Measurements from ENCODE around the gene MOGAT3. TPM values are rescaled to one million over a fixed set of nuclear protein-coding genes. Genes with fewer than 3 reads are reported as not detected.
A peak's percentile ranks its signal among the peaks of the same experiment; 100 is the strongest.

The MOGAT3 gene
- total and polyA plus RNA-seq, 9 of the 15 experiments (the other 6 are each of a cell fraction or from before 2014, with no cell fraction given) = 0.07 to 0.17 (median 0.13) TPM; not detected in 6

DNA sequence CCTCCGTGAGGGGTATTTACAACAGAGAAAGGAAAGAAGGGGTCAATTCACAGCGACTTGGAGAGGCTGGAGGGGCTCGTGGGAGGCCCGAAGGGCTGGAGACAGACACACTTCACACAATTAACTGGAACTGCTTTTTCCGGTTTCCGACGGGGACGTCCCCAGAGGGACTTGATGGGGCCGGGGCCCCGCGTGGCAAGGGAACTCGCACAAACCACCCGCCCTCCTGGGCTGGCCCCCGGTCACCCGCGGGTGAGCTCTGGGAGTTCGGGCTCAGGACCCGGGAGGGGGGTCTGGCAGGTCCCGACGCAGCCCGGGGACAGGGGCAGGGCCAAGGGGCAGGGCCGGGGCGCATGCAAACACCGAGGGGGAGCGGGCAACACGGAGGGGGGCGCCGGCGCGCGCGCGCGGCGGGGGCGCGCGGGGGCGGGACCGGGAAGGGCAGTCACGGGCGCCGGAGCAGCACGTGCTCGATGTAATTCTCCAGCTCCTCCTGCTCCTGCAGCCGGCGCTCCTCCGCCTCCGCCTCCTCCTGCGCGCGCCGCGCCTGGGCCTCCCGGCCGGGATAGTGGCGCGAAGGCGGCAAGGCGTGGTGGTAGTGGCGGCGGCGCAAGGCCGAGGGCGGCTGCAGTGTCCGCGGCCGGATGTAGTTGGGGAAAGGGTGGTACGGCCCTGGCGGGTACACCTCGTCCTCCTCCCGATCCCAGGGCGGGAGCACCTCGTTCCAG, 38.1 kb downstream of the MOGAT3 start (continued):
- TF ChIP-seq GABPB1 (CRISPR knock-in tag; IDR thresholded peaks at IDR 0.05) (peak; percentile 46), ZNF778 (CRISPR knock-in tag; IDR thresholded peaks at IDR 0.05) (no peak), RBM39 (optimal IDR thresholded peaks at IDR 0.05; ENCODE audit: low read depth, low read length) (no peak), BRD4 (IDR thresholded peaks at IDR 0.05) (no peak), CTBP1 (IDR thresholded peaks at IDR 0.05; ENCODE audit: borderline replicate concordance) (no peak; the same call in 1 of the 2 replicates), TGIF2 (CRISPR knock-in tag; IDR thresholded peaks at IDR 0.05) (no peak), MAZ (CRISPR knock-in tag; conservative IDR thresholded peaks at IDR 0.05 in 1 of 2, IDR thresholded peaks at IDR 0.05 in 1 of 2) (peak in 1 of 2 experiments; percentile 48; a peak in 1 of 4 replicates), PHF21A (IDR thresholded peaks at IDR 0.05; ENCODE audit: borderline replicate concordance, low read depth) (no peak), MITF (IDR thresholded peaks at IDR 0.05) (peak; percentile 60; the same call in 1 of the 2 replicates), LARP7 (IDR thresholded peaks at IDR 0.05) (no peak), KDM5B (IDR thresholded peaks at IDR 0.05; ENCODE audit: insufficient replicate concordance, low read depth, low read length) (peak; percentile 40), ZNF263 (CRISPR knock-in tag; IDR thresholded peaks at IDR 0.05; ENCODE audit: borderline replicate concordance) (peak; percentile 92), KAT8 (IDR thresholded peaks at IDR 0.05; ENCODE audit: low read depth) (no peak), OTX1 (CRISPR knock-in tag; IDR thresholded peaks at IDR 0.05) (no peak), TBP (optimal IDR thresholded peaks at IDR 0.05; ENCODE audit: low read depth, low read length) (no peak), NFATC3 (IDR thresholded peaks at IDR 0.05) (no peak), TARDBP (IDR thresholded peaks at IDR 0.05) (no peak), MIER1 (IDR thresholded peaks at IDR 0.05; ENCODE audit: low read depth) (no peak), ZNF140 (CRISPR knock-in tag; IDR thresholded peaks at IDR 0.05) (no peak), MED1 (CRISPR knock-in tag; IDR thresholded peaks at IDR 0.05; ENCODE audit: borderline replicate concordance) (no peak)
- TF ChIP-seq, protein P1, sequence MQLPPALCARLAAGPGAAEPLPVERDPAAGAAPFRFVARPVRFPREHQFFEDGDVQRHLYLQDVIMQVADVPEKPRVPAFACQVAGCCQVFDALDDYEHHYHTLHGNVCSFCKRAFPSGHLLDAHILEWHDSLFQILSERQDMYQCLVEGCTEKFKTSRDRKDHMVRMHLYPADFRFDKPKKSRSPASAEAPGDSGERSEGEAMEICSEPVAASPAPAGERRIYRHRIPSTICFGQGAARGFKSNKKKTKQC (CRISPR knock-in tag; IDR thresholded peaks at IDR 0.05) = no peak
- TF ChIP-seq, protein P2, sequence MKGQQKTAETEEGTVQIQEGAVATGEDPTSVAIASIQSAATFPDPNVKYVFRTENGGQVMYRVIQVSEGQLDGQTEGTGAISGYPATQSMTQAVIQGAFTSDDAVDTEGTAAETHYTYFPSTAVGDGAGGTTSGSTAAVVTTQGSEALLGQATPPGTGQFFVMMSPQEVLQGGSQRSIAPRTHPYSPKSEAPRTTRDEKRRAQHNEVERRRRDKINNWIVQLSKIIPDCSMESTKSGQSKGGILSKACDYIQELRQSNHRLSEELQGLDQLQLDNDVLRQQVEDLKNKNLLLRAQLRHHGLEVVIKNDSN (CRISPR knock-in tag; IDR thresholded peaks at IDR 0.05) = peak; percentile 54
- TF ChIP-seq, protein P3, sequence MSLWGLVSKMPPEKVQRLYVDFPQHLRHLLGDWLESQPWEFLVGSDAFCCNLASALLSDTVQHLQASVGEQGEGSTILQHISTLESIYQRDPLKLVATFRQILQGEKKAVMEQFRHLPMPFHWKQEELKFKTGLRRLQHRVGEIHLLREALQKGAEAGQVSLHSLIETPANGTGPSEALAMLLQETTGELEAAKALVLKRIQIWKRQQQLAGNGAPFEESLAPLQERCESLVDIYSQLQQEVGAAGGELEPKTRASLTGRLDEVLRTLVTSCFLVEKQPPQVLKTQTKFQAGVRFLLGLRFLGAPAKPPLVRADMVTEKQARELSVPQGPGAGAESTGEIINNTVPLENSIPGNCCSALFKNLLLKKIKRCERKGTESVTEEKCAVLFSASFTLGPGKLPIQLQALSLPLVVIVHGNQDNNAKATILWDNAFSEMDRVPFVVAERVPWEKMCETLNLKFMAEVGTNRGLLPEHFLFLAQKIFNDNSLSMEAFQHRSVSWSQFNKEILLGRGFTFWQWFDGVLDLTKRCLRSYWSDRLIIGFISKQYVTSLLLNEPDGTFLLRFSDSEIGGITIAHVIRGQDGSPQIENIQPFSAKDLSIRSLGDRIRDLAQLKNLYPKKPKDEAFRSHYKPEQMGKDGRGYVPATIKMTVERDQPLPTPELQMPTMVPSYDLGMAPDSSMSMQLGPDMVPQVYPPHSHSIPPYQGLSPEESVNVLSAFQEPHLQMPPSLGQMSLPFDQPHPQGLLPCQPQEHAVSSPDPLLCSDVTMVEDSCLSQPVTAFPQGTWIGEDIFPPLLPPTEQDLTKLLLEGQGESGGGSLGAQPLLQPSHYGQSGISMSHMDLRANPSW (CRISPR knock-in tag; IDR thresholded peaks at IDR 0.05) = no peak
- TF ChIP-seq, protein P4, sequence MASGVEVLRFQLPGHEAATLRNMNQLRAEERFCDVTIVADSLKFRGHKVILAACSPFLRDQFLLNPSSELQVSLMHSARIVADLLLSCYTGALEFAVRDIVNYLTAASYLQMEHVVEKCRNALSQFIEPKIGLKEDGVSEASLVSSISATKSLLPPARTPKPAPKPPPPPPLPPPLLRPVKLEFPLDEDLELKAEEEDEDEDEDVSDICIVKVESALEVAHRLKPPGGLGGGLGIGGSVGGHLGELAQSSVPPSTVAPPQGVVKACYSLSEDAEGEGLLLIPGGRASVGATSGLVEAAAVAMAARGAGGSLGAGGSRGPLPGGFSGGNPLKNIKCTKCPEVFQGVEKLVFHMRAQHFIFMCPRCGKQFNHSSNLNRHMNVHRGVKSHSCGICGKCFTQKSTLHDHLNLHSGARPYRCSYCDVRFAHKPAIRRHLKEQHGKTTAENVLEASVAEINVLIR (CRISPR knock-in tag; IDR thresholded peaks at IDR 0.05) = no peak

Measured in K562 (cell line).